Left lobe of liver (tissue), 2 donors: ENCODE data around the gene SENP7. TPM values are rescaled to one million over a fixed set of nuclear protein-coding genes. Genes with fewer than 3 reads are reported as not detected.
A peak's percentile ranks its signal among the peaks of the same experiment; 100 is the strongest.
"Not testable (repeated sequence)": the region's sequence is repeated elsewhere in the genome, so short reads cannot be mapped to it uniquely, and the experiment has no call there.

ENCODE experiments used
- ATAC-seq: fragments of 200-7000 bp; cut with Tn5 transposase; one replicate; pipeline ENCODE4 v1.9.1; 2020; ENCODE audit warnings: mild to moderate bottlenecking, moderate library complexity
- DNase-seq: peaks from one replicate; pipeline ENCODE4 v3.0.0-alpha.2; 2020; ENCODE audit warnings: low spot score
- total RNA-seq: library from RNA; stranded (reverse); gene quantifications from one replicate; pipeline ENCODE4 v1.2.1, GENCODE V29; 2021
- donor health status: DM: no; HTN: no; CAD: no; lungs with moderate emphysema.
- donor health status: DM: no; HTN: yes; CAD: no.

The SENP7 gene
- total RNA-seq, 1 donor from 2014 or later: 3.6 TPM

GRCh38 chr3:101529816-101530685 is 17.0 kb upstream of the SENP7 start:
- DNase-seq: no peak
- no peak for ATAC-seq

DNA sequence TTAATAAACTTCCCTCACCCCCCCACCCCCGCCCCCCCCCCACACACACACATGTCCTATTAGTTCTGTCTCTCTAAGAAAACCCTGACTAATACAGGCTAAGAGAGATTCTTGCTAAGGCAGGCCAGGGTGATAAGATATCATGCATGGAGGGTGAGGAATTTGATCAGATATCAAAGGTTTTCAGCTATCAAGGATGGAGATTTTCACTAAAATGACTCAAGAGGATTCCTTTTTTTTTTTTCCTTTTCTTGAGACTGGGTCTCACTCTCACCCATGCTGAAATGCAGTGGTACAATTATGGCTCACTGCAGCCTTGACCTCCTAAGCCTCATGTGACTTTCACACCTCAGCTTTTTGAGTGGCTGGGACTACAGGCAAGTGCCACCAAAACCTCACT is 14.9 kb upstream of the SENP7 start:
- no peak for ATAC-seq
- DNase-seq: no peak

- ATAC-seq: no peak
- no peak for DNase-seq
Observed at GRCh38 chr3:101527441-101527840, 14.4 kb upstream of the SENP7 start.

DNA sequence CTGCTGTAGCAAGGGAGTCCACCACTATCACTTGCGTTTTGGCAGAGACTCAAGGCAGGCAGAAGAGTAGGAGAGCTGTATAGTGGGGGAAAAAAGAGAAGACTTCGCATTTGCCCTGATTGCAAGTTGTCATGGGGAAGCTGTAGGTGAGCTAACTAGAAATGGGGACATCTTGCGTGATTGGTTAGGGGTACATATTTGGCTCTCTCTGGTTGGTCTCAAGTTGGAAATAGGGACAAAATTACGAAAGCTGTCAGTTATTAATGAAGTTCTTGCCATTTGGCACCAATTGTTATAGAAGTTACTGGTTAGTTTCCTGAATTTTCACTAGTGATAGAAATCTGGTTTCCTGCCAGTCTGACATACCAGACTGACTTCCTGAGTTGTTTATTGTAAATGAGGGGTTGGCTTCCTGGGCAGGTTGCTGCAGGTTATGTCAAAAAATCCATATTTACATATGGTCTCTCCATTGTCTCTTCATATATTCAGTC is 8.2 kb upstream of the SENP7 start:
- no peak for DNase-seq
- no peak for ATAC-seq

DNA sequence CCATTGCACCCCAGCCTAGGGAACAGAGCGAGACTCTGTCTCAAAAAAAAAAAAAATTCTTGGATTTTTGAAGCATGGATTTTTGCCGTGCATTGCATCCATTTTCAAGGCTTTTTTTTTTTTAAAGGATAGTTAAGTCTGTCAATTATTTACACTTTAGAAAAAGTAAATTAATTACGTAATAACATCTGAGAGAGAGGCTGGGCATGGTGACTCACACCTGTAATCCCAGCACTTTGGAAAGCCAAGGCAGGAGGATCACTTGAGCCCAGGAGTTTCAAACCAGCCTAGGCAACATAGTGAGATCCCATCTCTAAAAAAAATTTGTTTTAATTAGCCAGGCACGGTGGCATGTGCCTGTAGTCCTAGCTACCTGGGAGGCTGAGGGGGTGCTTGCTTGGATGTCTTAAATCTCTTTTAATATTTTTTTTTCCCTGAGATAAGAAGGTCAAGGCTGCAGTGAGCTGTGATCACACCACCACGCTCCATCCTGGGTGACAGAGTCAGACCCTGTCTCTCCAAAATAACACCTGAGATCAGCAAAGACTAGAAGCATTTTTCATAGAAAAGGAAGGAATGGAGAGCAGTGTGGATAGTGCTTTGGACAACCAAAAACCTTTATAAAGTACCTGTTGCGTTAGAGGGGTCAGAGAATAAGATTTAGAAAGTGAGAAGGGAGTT is 6.8 kb upstream of the SENP7 start:
- peak; percentile 62 for ATAC-seq
- no peak for DNase-seq

DNA sequence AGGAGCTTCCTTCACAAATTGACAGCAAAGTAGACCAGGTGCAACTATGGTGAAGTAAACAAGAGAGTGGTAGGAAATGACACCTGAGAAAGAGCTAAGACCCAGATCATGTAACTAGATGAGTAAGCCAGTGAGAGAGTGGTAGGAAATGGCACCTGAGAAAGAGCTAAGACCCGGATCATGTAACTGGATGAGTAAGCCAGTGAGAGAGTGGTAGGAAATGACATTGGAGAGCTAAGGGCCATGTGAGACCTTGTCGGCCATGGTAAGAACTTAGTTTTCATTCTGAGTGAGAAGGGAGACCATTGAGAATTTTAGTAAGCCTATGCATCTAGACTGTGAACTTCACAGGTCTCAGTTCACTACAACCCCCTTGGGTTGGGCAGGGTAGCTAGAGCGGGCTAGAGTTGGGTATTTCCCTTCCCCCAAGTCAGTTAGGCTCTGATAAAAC is 5.4 kb upstream of the SENP7 start:
- ATAC-seq (no peak), DNase-seq (no peak)

DNA sequence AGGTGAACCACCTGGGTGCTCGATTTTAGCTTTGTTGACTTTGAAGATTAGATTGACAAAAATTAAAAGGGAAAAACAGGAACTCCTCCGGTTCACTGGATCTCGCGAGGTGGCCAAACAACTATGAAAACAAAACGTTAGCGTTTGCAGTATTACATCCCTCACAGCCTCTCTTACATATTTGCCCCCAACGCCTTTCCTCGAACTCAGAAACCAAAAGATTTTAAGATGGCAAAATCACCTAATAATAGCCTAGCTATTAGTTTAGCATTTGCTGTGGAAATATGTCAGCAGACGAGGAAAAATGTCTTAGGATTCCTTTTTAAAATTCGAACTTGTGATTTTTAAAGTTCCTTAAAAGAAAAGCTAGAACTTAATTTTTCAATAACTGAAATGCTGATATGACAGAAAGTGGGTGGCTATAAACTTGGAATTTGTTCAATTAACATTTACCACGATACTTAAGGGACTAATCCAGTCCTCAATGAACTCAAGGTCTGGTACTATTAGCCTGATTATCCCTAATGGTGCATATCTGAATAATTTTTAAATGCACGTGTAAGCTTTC is 491 bp upstream of the SENP7 start:
- DNase-seq (no peak), ATAC-seq (peak; percentile 61)

GRCh38 chr3:101512396-101512645 is 691 bp downstream of the SENP7 start:
- DNase-seq: no peak
- no peak for ATAC-seq

- DNase-seq (no peak), ATAC-seq (no peak)
Observed at GRCh38 chr3:101509811-101510210, 3.2 kb downstream of the SENP7 start.

DNA sequence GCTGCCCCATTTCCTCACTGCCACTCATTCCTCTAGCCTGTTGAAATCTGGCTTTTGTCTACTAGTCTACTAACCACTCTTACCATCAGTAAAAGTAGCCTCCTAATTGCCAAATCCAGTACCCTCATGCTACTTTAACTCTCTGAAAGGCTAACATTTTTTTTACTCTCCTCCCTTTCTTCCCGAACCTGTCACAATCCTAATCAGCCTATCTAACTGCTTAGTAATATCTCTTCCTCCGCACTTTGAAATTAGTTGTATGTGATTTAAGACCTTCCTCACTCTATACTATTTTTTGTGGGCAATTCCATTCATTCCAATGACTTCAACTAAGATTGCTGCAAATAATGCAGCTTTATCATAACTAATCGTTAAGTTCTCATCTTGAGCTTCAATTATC is 3.7 kb downstream of the SENP7 start:
- ATAC-seq (no peak), DNase-seq (no peak)

- no peak for ATAC-seq
- no peak for DNase-seq
Observed at GRCh38 chr3:101501783-101502182, 11.2 kb downstream of the SENP7 start.

- DNase-seq (no peak), ATAC-seq (no peak)
Observed at GRCh38 chr3:101500208-101500607, 12.8 kb downstream of the SENP7 start.

- DNase-seq (no peak), ATAC-seq (no peak)
Observed at GRCh38 chr3:101497803-101498202, 15.2 kb downstream of the SENP7 start.

DNA sequence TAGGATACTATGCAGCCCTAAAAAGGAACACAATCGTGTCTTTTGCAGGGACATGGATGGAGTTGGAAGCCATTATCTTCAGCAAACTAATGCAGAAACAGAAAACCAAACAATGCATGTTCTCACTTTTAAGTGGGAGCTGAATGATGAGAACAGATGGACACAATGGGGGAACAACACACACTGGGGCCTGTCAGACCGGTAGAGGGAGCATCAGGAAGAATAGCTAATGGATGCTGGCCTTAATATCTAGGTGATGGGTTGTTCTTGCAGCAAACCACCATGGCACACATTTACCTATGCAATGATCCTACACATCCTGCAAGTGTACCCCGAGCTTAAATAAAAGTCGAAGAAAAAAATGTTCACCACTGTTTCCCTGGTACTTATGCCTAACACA is 17.5 kb downstream of the SENP7 start:
- no peak for DNase-seq
- no peak for ATAC-seq

GRCh38 chr3:101484805-101485620 is 28.0 kb downstream of the SENP7 start:
- DNase-seq (no peak), ATAC-seq (no peak)

GRCh38 chr3:101478980-101479379 is 34.0 kb downstream of the SENP7 start:
- DNase-seq: no peak
- no peak for ATAC-seq

GRCh38 chr3:101474841-101475552 is 38.0 kb downstream of the SENP7 start:
- DNase-seq, ATAC-seq: not testable (repeated sequence)

GRCh38 chr3:101468676-101469075 is 44.3 kb downstream of the SENP7 start:
- ATAC-seq, DNase-seq: not testable (repeated sequence)

- not testable (repeated sequence) for ATAC-seq, DNase-seq
Observed at GRCh38 chr3:101467310-101467663, 45.7 kb downstream of the SENP7 start.

GRCh38 chr3:101466465-101467309 is 46.3 kb downstream of the SENP7 start:
- no peak for ATAC-seq
- no peak for DNase-seq
